GM19468 (cell line): Measurements from ENCODE around the gene SP4.

Experiments
- ATAC-seq: cut with Tn5 transposase; IDR thresholded peaks from one replicate; pipeline ENCODE4 v1.9.1; 2021; ENCODE audit warnings: mild to moderate bottlenecking, moderate library complexity, moderate number of reproducible peaks; ENCODE audit not compliant: unreplicated experiment; ENCODE audit errors: extremely low read depth

SP4 gene

GRCh38 chr7:21430575-21430954 is 2.7 kb downstream of the SP4 start:
- ATAC-seq = no peak

- ATAC-seq = no peak
These were observed 15.4 kb downstream of the SP4 start for GRCh38 chr7:21443149-21443841.

- ATAC-seq = no peak
These were observed 21.1 kb downstream of the SP4 start for GRCh38 chr7:21448974-21449373.

- no peak for ATAC-seq
These were observed 22.2 kb downstream of the SP4 start for GRCh38 chr7:21450076-21450475.

- ATAC-seq = no peak
These were observed 23.1 kb downstream of the SP4 start for GRCh38 chr7:21450941-21451340.

GRCh38 chr7:21454182-21454581 is 26.3 kb downstream of the SP4 start:
- no peak for ATAC-seq

GRCh38 chr7:21454906-21455305 is 27.0 kb downstream of the SP4 start:
- ATAC-seq = no peak

GRCh38 chr7:21461282-21461681 is 33.4 kb downstream of the SP4 start:
- no peak for ATAC-seq

GRCh38 chr7:21462081-21462480 is 34.2 kb downstream of the SP4 start:
- no peak for ATAC-seq

GRCh38 chr7:21463524-21463923 is 35.6 kb downstream of the SP4 start:
- no peak for ATAC-seq

GRCh38 chr7:21468969-21469368 is 41.1 kb downstream of the SP4 start:
- no peak for ATAC-seq

- no peak for ATAC-seq
These were observed 42.0 kb downstream of the SP4 start for GRCh38 chr7:21469894-21470293.

GRCh38 chr7:21472029-21472428 is 44.1 kb downstream of the SP4 start:
- no peak for ATAC-seq

GRCh38 chr7:21476429-21476828 is 48.5 kb downstream of the SP4 start:
- ATAC-seq = no peak

GRCh38 chr7:21480693-21481403 is 53.0 kb downstream of the SP4 start:
- ATAC-seq = no peak

- no peak for ATAC-seq
These were observed 58.6 kb downstream of the SP4 start for GRCh38 chr7:21486511-21486910.

GRCh38 chr7:21495731-21496130 is 67.8 kb downstream of the SP4 start:
- no peak for ATAC-seq

GRCh38 chr7:21497072-21497471 is 69.2 kb downstream of the SP4 start:
- no peak for ATAC-seq

- ATAC-seq = no peak
These were observed 72.4 kb downstream of the SP4 start for GRCh38 chr7:21500117-21500832.

- no peak for ATAC-seq
These were observed 76.1 kb downstream of the SP4 start for GRCh38 chr7:21504021-21504420.

GRCh38 chr7:21507627-21508343 is 79.9 kb downstream of the SP4 start:
- ATAC-seq = no peak
